PFSK-1 (cell line): ENCODE measurements around the gene SERINC2.

Experiments used
- POLR2AphosphoS5 ChIP-seq: IDR thresholded peaks from 2 replicates; pipeline ENCODE4 v1.6.1; 2012; ENCODE audit warnings: low read depth, mild to moderate bottlenecking, control low read depth, low read length, moderate library complexity
- TF ChIP-seq, protein P1 (sequence below), 2 experiments: IDR thresholded peaks; 2 replicates each; pipeline versions ENCODE4 v1.6.1 to v1.8.0; 2011 to 2012; ENCODE audit warnings: low read depth in 2 of 2, low read length in 2 of 2, control low read depth in 1 of 2, inconsistent platforms in 1 of 2, mild to moderate bottlenecking in 1 of 2, moderate library complexity in 1 of 2; ENCODE audit not compliant: insufficient read depth in 1 of 2

DNA sequence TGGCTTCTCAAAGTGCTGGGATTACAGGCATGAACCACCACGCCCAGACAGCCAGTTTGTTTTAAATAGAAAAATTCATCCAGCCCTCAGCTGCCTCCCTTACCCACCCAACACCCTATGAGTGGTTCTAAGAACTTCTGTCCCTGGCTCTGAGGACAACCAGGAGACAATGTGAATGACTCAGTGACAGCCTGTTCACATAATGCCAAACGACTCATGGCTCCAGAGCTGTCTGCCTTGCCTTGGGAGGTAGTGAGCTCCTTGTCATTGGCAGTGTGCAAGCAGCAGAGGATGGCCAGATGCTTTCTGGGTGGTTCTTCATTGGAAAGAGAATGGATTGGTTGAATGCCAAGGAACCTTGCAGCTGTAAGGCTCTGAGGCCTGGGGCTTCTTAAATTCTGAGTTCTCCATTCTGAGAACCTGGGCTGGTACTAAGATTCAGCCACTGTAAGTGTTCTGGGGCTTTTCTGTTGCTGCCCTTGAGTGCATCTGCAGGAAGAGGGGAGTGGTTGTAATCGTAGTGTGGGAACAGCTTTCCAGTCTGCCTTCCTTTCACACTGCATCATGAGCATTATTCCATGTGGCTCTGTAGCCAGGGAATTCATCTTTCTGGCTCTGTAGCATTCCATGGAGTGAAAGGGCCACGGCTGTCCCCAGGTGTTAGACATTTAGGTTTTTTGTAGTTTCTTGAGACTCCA is 5.8 kb downstream of the SERINC2 start:
- TF ChIP-seq POLR2AphosphoS5: no peak
- TF ChIP-seq, protein P1, sequence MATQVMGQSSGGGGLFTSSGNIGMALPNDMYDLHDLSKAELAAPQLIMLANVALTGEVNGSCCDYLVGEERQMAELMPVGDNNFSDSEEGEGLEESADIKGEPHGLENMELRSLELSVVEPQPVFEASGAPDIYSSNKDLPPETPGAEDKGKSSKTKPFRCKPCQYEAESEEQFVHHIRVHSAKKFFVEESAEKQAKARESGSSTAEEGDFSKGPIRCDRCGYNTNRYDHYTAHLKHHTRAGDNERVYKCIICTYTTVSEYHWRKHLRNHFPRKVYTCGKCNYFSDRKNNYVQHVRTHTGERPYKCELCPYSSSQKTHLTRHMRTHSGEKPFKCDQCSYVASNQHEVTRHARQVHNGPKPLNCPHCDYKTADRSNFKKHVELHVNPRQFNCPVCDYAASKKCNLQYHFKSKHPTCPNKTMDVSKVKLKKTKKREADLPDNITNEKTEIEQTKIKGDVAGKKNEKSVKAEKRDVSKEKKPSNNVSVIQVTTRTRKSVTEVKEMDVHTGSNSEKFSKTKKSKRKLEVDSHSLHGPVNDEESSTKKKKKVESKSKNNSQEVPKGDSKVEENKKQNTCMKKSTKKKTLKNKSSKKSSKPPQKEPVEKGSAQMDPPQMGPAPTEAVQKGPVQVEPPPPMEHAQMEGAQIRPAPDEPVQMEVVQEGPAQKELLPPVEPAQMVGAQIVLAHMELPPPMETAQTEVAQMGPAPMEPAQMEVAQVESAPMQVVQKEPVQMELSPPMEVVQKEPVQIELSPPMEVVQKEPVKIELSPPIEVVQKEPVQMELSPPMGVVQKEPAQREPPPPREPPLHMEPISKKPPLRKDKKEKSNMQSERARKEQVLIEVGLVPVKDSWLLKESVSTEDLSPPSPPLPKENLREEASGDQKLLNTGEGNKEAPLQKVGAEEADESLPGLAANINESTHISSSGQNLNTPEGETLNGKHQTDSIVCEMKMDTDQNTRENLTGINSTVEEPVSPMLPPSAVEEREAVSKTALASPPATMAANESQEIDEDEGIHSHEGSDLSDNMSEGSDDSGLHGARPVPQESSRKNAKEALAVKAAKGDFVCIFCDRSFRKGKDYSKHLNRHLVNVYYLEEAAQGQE (IDR thresholded peaks at IDR 0.05; ENCODE audit: insufficient read depth in 1 of 2, low read depth in 2 of 2, low read length in 2 of 2): no peak
